AG09319 (cell line): ENCODE data around the gene AUTS2.

Experiments
- DNase-seq: peaks from one replicate; pipeline ENCODE4 v3.0.0-alpha.2; 2010; ENCODE audit warnings: low read depth; ENCODE audit errors: extremely low read depth
- CTCF ChIP-seq: IDR thresholded peaks from 2 replicates; pipeline ENCODE4 v1.5.1; 2011; ENCODE audit warnings: low read depth, mild to moderate bottlenecking, inconsistent platforms, low read length, moderate library complexity

AUTS2 gene

GRCh38 chr7:70047384-70047783 is 449.1 kb downstream of the AUTS2 start:
- no peak for DNase-seq
- TF ChIP-seq CTCF: no peak

- no peak for DNase-seq
- TF ChIP-seq CTCF: no peak
Measured at GRCh38 chr7:70047891-70048448, 449.7 kb downstream of the AUTS2 start.

- DNase-seq: no peak
- TF ChIP-seq CTCF: no peak
Measured at GRCh38 chr7:70051726-70052125, 453.5 kb downstream of the AUTS2 start.

- no peak for DNase-seq
Measured at GRCh38 chr7:70052691-70053090, 454.4 kb downstream of the AUTS2 start.

GRCh38 chr7:70053421-70053820 is 455.1 kb downstream of the AUTS2 start:
- no peak for DNase-seq
- TF ChIP-seq CTCF: no peak

More at GRCh38 chr7:70052691-70053090, 454.4 kb downstream of the AUTS2 start:
- no peak for TF ChIP-seq CTCF

GRCh38 chr7:70053989-70054388 is 455.7 kb downstream of the AUTS2 start:
- TF ChIP-seq CTCF: no peak
- DNase-seq: no peak

- no peak for DNase-seq
- TF ChIP-seq CTCF: no peak
Measured at GRCh38 chr7:70056363-70056762, 458.1 kb downstream of the AUTS2 start.
